GM19372 (cell line): ENCODE measurements around the gene TRABD2B.

Source experiments
- ATAC-seq: cut with Tn5 transposase; IDR thresholded peaks from one replicate; pipeline ENCODE4 v1.9.1; 2021; ENCODE audit warnings: mild to moderate bottlenecking, low read depth, moderate library complexity; ENCODE audit not compliant: unreplicated experiment

The TRABD2B gene

DNA sequence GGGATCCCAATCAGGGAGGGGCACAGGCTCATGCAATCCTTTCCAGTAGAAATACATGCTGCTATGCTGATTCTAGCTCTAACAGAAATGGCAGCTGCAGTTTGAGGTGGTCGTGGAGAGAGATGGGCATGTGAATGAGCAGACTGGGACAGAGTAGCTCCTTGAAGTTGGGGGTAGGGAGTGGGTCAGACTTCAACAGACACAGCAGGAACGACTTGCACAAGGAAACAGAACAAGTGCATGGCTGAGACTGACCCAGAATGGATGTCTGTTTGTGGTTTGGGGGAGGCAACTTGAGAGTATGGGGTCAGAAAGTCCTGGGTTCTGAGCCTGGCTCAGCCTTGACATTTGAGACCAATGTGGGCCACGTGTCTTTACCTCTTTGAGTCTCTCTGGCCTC lies 25.1 kb upstream of the TRABD2B start:
- no peak for ATAC-seq

DNA sequence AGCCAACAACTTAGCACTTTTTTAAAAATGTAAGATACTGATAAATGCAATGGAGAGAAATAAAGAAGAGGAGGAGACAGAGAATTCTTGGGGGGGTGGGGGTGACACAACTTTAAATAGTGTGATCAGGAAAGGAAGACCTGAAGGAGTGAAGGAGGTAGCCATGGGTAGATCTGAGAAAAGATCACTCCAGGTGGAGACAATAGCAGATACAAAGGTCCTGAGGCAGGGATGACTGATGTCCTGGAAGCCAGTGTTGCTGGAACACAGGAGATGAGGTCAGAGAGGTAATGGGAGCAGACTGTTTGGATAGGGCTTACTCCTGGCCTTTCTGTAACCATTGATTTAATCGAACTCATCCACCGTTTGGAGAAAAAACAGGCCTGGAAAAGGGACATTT lies 24.6 kb upstream of the TRABD2B start:
- ATAC-seq: no peak

DNA sequence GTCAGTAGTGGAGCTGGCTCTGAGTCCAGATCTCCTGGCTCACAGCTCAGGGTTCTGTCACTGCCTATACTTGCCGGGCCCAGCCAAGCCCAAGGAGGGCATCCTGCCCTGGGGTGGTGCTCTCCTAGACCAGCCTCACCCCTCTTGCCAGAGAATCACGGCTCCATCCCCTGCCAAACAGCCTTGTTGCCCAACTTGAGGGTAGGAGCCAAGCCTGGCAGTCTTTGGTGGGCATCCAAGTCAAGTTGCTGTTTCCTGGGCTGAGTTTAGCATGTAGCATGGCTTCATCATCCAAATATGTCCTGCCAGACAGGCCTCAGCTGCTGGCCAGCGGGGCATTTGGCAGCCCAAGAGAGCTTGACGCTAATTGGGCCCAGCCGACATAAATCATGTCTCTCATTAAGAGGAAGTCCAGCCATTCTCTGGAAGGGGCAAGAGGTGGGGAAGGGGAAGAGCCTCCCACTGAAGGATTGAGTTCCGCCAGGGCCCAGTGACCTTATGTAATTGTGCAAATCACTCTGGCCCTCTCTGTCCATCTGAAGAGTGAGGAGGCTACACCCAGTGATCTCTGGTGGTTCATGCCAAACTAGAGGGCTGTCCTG lies 22.6 kb upstream of the TRABD2B start:
- no peak for ATAC-seq

DNA sequence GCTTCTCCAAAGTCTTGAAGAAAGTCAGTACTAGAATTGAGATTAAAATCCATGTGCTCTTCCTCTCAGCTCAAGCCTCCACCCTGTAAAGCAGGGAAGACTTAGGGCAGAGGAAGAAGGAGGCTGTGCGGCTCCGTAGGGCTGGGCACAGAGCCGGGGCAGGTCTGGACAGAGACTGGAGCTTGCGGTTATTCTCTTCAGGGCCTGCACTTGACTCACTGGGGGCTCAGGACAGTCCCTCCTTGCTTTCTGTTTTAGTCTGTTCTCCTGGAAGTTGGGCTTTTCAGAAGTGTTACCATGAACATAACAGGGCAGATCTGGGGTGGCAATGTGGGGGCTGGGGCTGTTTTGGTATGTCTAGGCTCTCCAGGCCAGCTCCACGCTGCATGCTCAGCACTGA lies 21.6 kb upstream of the TRABD2B start:
- no peak for ATAC-seq

DNA sequence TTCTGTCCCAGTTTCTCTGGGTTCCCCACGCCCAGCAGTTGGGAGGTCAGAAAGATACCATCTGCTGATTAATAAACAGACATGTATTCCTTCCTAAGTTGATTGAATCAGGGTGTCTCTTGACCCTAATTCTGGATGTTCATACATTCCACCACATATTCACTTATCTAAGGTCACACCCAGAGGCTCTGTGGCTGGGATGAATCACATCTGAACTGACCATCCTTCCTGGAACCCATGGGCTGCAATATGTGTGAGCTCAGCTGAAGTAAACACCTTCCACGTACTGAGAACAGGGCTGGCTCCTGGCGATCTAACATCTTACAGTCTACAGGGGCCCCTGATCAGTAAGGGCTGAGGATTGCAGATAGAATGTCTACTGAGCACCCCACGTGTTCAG lies 20.5 kb upstream of the TRABD2B start:
- ATAC-seq: no peak

DNA sequence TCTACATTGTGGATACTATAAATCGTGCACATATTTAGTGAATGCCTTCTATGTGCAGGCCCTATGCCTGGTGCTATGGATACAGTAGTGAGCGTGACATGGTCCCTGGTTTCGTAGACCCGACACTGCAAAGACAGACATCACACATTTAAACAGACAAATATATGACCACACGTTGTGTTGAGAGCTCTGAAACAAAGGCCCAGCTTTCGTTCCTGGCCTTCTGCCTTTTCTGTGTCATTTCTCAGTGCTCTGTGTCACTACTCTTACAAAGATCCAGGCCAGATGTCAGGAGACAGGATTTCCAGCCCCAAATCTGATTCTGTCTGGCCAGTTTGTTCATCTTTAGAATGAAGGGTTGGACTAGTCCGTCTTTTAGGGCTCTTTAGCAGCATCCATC lies 19.3 kb upstream of the TRABD2B start:
- ATAC-seq: no peak

DNA sequence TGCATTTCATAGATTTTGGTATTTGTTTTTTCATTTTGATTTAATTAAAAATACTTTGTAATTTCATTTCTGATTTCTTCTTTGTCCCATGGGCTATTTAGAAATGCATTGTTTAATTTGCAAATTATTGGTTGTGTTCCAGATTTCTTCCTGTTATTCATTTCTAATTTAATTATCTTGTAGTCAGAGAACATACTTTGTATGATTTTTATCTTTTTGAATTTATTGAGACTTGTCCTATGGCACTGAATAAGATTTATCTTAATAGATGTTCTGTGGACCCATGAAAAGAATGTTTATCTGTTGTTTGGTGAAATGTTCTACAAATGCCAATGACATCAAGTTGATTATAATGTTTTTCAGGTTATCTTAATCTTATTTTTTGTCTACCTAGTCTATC lies 16.1 kb upstream of the TRABD2B start:
- no peak for ATAC-seq

DNA sequence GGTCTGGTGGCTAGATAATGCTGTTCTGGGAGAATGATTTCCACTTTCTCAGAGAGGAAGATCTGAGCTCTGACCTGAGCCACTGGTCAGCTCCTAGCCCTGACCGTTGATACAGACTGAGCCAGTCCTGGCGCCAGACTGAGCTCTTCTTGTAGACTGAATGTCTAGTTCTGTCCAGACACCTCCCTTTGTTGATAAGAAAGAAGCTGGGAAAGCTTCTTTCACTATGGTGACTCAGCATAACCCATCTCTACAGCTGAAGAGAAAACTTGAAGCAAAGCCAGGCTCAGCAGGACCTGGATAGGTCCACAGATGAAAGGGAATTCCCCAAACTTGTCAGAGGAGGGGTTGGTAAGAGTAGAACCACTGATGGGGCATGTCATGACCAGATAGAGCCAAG lies 9.9 kb upstream of the TRABD2B start:
- no peak for ATAC-seq

DNA sequence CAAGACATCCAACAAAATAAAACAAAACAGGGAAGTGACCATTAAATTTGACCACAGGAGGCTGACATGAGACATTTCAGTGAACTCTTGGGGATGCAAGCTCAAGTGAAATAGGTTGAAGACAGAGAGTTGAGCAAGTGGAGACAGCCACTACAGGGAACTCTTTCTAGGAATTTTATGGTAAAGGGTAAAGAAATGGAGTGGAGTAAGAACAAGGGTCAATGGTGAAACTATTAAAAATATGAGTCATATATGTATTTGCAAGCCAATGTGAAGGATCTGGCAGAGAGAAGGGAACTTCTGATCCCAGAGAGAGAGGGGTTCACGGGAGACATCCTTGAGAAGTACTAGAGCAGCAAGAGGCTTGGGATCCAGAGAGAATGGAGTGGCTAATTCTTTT lies 9.1 kb upstream of the TRABD2B start:
- ATAC-seq: no peak

DNA sequence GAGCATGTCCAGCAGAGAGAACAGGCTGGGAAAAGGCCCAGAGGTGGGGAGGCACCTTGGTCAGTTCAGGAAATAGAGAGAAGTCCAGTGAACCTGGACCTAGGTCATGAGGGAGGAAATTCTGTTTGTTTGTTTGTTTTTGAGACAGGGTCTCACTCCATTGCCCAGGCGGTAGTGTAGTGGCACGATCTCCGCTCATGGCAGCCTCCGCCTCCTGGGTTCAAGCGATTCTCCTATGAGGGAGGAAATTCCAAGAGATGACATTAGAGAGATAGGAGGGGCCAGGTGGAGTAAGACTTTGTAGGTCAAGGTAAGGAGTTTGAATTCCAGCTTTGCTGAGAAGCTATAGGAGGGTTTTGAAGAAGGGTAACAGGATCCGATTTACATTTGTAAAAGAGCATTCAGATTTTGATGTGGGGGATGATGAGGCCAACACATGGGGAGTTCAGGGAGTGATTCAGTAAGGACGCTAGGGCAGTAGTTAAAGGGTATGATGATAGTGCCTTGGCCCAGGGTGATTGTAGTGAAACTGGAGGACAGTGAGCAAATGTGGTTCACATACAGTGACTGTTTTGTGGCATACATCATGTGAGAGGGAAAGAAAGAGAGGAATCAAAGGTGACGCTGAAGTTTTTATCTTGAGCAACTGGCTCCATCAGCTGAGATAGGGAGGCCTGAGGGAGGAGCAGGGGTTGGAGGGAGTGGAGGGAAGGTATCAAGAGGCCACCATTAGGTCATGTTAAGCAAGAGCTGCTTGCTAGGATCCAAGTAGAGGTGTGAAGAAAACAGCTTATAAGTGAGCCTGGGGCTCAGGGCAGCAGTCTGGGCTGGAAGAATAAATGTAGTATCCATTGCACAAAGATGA lies 8.3 kb upstream of the TRABD2B start:
- ATAC-seq: no peak

DNA sequence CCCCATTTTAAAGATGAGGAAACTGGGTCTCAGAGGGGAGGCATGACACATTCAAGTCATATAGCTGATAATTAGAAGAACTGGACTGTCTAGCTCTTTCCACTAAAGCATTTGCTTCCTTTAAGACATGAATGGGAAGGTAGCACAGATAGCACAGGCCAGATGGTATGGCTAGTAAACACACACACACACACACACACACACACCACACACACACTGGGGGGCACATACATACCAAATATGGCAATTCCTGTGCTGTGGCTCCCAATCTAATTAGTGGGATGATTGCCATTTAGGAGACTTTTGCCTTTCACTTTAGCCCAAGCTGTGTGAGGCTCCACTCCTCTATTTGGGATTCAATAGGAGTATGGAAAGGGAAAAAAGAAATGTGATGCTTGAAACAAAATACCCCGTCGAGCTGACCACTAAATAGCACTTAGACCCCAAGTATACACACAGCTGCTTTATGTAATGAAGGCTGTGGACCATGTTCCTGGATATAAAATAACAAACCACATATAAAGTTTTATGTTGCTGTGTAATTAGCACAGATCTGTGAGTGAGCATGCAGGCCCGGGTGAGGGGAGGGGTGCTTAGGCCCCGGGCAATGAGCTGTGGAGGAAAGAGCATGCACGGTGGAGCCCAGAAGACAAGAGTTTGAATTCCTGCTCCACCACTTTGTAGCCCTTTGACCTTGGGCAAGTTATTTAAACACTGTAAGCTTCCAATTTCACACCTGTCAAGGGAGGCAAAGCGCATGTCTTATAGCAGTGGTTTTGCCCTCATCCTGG lies 6.8 kb upstream of the TRABD2B start:
- no peak for ATAC-seq

DNA sequence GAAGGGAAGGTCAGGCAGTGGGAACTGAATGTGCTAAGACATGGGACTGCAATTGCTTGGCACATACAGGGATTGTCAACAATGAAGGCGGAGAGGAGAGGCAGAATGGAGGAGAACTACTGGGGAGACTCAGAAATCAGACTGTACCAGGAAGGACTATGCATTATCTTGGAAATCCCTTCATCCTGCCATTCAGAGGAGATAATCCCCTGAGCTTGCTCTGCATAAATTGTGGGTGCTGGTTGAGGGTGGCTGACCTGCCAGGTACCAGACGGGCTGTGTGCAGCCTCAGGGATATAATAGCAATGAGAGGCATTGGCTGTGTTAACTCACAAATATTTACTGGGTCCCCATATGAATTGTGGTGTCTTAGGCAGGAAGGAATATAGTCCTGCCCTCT lies 5.0 kb upstream of the TRABD2B start:
- ATAC-seq: no peak

DNA sequence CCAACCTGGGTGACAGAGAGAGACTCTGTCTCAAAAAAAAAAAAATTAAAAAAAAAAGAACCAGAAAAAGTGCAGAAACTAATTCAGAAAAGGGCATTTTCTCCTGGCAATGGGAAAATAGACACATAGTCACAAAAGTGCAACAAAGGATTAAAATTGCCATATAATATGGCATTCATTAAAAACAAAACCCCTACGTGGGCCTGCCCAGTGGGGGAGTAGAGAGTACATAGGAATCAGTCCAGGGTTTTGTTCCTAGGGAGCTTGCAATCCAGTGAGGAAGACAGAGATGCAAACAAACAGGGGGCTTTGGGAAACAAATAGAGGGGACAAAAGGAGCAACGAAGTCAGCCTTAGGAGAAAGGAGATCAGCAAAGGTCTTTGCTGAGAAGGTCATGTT lies 4.5 kb upstream of the TRABD2B start:
- ATAC-seq: no peak

DNA sequence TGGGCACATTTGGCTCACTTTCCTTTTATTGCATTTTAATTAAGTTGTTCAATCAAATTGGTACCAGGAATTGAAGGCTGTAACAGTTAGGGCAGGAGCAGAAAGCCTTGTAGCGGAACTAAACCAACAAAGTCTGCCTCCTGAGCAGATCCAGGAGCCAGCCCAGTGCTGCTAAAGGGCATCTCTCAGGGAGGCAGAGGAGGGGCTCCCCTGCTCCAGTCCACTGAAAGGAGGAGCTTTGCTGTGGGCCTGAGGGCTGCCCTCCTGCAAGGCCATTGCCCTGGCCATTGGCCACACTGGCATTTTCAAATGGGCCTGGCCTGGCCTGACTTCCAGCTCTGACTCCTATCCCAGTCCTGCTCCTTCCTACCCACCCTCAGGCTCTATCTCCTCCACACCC lies 3.7 kb upstream of the TRABD2B start:
- ATAC-seq: no peak

DNA sequence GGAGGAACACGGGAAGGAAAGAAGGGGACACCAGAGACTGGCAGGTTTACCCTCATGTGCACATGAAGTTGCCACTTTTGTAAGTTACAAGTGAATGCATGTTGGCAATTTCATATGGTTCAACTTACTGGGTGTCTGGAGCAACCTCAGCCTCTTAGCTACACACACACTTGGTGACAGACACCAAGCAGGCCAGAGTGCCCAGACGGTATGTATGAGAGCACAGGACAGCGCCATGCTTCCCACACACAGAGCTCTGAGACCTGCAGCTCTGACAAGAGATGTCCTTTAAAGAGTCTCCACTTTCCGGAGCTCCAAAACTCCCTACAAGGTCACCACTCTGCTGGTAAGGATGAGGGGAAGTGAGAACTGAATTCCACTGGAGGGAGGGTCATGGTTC lies 1.9 kb upstream of the TRABD2B start:
- ATAC-seq: no peak

DNA sequence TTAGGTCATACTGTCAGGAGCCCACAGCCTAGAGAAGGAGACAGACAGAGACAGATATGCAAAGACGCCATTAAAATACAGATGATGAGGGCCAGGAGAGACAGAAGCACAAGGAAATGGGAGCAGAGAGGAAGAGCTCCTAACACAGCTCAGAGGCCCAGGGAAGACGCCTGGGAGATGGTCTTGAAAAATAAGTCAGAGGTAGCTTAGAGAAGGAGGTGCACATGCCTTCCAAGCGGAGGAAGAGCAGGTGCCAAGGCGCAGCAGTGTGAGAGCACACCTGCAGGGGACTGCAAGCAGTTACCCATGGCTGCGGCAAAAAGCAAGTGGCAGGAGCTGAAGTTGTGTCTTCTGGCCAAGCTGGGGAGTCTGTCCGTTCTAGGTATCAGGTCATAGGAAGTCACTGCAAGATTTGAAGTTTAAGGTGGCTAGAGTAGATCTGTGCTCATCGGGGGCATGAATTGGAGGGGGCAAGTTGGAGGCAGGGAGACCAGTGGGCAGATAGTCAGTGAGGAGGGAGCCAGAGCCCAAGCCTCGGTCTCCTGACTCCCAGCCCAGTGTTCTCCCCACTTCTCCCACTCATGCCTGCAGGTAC lies 1.3 kb upstream of the TRABD2B start:
- ATAC-seq: no peak

DNA sequence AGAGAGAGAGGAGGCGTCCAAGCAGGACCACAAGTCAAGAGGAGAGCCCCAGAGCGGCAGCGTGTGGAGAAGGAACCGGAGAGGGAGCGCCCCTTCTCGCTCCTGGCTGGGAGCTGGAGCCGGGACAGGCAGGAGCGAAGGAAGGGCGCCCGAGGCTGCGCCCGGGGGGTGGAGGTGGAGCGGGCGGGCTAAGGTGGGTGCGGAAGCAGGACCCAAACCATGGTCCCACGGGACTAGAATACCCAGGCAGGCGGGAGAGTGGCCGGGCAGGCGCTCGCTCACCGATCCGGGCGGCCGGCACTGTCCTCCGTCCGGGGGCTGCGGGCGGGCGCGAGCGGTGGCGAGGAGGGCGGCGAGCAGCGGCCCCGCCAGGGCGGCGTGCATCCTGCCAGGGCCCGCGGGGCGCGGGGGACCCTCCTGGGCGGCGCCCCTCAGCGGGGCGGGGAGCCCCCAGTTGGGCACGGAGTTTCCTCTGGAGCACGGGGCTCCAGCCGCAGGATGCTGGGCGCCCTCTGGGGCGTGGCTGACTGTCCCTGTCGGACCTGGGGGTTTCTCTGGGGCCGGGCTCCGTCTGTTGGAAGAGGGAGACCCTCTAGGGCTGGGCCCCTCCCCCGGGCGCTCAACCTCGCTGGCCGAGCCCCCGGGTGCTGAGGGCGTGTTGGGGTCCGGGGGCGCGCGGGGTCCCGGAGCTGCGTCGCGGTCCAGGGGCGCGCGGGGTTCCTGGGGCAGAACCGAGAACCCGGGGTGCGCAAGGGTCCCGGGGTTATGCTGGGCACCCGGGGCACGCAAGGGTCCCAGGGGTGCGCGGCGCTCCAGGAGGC lies 569 bp downstream of the TRABD2B start:
- no peak for ATAC-seq

DNA sequence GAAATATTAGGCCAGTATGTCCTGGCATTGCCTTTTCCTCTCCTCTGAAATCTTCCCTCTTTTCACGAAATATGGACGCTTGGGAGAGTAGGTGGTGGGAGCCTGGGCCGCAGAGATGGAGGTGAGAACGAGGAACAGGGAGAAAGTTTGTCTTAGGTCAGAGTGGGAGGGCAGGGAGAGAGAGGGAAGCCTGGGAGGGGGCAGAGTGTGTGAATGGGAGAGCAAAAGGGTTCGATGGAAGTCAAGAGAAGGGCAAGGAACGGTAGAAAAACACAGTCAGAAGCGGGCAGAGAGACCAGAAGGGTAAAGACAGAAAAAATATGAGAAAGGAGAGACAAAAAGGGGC lies 1.2 kb downstream of the TRABD2B start:
- no peak for ATAC-seq

DNA sequence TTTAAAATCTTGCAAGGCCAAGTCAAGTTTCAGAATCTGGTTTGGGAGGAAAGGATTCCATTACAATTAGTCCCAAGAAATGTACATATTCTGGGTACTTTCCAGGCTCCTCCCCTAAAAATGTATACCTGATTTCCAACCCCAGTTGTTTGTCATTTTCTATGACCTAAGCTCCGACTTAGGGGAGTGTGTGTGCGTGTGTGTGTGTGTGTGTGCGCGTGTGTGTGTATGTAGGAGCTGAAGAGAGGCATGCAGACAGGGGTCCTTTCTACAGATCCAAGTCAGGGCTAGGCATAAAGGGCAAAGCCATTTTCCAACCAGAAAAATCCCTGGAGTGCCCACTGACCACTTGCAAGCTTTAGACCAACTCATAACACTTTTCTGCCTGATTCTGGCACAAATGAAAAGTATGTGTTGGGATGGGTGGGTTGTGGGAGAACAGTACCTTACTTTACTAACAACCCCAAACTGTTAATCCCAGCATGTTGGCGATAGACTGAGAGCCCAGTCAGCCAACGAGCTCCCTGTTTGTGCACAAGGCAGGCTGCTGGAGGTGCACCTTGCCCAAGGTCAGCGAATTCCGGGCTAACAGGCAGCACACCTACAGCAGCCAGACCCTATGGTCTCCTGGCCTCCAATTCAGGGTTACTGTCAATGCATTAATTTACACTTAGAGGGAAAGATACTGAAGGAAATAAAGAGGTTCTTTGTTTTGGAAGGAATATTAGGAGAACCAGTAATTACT lies 1.7 kb downstream of the TRABD2B start:
- no peak for ATAC-seq
